HEK293T (cell line): ENCODE measurements around the gene LPGAT1.

Source experiments
- BHLHE40 ChIP-seq: fragments of 450-650 bp; IDR thresholded peaks from 2 replicates; pipeline ENCODE4 v1.6.1; 2016; ENCODE audit warnings: mild to moderate bottlenecking, moderate library complexity, borderline replicate concordance
- FOXK2 ChIP-seq: fragments of 450-650 bp; IDR thresholded peaks from 2 replicates; pipeline ENCODE4 v1.6.1; 2016; ENCODE audit warnings: mild to moderate bottlenecking
- FOXM1 ChIP-seq: fragments of 450-650 bp; IDR thresholded peaks from 2 replicates; pipeline ENCODE4 v1.6.1; 2017; ENCODE audit warnings: mild to moderate bottlenecking, borderline replicate concordance
- LEF1 ChIP-seq: fragments of 450-650 bp; IDR thresholded peaks from 2 replicates; pipeline ENCODE4 v1.6.1; 2017; ENCODE audit warnings: mild to moderate bottlenecking, borderline replicate concordance
- SP1 ChIP-seq: fragments of 450-650 bp; IDR thresholded peaks from 2 replicates; pipeline ENCODE4 v1.6.1; 2017
- TARDBP ChIP-seq: fragments of 450-650 bp; IDR thresholded peaks from 2 replicates; pipeline ENCODE4 v1.6.1; 2016
- ZNF384 ChIP-seq: fragments of 450-650 bp; IDR thresholded peaks from 2 replicates; pipeline ENCODE4 v1.6.1; 2016

DNA sequence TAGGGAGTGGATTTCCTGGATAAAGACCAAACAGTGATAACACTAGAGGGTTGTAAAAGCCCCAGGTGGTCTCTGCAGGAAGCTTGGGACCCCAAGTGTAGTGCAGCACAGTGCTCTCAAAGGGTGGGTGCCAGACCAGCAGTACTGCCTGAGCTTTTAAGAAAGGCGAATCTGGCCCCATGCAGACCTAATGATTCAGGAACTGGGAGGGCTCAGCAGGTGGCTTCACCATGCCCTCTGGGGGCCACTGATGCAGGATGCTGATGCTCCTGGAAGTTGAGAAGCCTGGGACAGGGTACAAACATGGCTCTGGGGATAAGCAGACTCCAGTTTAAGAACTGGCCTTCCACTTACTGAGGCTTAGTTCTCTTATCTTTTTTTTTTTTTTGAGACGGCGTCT lies 126.0 kb downstream of the LPGAT1 start:
- TF ChIP-seq SP1, result no peak
- TF ChIP-seq LEF1, result no peak
- no peak for TF ChIP-seq FOXK2
- TF ChIP-seq BHLHE40, result no peak
- no peak for TF ChIP-seq FOXM1
- TF ChIP-seq ZNF384, result no peak
- TF ChIP-seq TARDBP, result no peak
